ENCODE results near the gene LSAMP. TPM values are rescaled to one million over a fixed set of nuclear protein-coding genes. Genes with fewer than 3 reads are reported as not detected.

Gene LSAMP
- total RNA-seq, 1 donor from 2014 or later, result 3.9 TPM

DNA sequence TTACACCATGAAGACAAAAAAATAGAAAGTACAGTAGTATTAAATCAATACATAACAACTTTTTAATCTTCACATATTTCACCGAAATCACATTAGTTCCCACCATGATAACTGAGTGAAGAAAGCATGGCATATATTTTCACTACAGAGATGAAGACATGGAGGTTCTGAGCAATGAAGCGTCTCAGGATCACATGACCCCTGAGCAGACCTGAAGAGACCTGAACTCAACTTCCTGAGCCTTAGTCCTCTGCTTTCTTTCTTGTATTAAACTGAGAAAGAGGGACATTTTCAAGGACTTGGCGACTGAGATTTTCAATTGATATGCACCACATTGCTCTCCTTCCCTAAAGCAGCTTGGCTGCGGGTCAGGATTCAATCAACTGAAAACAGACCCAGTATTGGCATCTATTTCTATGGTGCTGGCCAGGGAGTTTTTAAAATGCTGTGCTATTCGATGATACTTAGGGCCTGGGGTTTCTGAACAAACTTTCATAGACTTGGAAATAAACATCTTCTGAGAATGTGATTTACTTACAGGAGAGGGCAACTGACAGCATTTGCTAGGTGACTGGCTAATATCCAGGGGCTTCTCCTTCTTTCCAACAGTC lies 165.1 kb downstream of the LSAMP start:
- H3K4me3 ChIP-seq, result no peak overlapping the region
- H3K4me1 ChIP-seq, result no peaks in the 10 kb centered on the region
- no peaks in the 10 kb centered on the region for H3K9me3 ChIP-seq

DNA sequence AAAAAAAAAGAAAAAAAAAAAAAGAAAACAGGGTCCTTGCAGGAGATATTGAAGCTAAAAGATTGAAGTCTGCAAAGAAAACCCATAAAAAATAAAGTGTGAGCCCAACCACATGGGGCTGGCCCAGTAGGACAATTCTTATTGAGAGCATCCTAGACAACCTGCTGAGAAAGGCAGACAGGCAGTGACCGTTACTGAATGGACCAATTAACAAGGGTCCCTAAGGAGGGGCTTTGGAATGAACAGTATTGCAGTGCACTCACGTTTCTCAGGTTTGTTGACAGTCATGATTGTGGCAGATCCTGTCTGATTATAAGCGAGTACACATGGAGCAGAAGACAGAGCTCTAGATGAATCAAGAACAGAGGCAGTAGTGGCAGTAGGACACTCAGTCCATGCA lies 168.6 kb downstream of the LSAMP start:
- DNase-seq (ENCODE audit: extremely low spot score in 2 of 2), result no peak
- no peaks in the 10 kb centered on the region for H3K27me3 ChIP-seq
- no peak overlapping the region for H3K4me3 ChIP-seq
- no peaks in the 10 kb centered on the region for H3K9me3 ChIP-seq
- H3K4me1 ChIP-seq, result no peaks in the 10 kb centered on the region
- H3K27ac ChIP-seq, result no peak overlapping the region
- no peaks in the 10 kb centered on the region for H3K36me3 ChIP-seq
- intact Hi-C loops (cut with DNase I), result no loop called here
- no peak for TF ChIP-seq POLR2AphosphoS5 (IDR thresholded peaks at IDR 0.05; ENCODE audit: insufficient read depth in 1 of 2, low read depth in 1 of 2)
- TF ChIP-seq, protein P1, sequence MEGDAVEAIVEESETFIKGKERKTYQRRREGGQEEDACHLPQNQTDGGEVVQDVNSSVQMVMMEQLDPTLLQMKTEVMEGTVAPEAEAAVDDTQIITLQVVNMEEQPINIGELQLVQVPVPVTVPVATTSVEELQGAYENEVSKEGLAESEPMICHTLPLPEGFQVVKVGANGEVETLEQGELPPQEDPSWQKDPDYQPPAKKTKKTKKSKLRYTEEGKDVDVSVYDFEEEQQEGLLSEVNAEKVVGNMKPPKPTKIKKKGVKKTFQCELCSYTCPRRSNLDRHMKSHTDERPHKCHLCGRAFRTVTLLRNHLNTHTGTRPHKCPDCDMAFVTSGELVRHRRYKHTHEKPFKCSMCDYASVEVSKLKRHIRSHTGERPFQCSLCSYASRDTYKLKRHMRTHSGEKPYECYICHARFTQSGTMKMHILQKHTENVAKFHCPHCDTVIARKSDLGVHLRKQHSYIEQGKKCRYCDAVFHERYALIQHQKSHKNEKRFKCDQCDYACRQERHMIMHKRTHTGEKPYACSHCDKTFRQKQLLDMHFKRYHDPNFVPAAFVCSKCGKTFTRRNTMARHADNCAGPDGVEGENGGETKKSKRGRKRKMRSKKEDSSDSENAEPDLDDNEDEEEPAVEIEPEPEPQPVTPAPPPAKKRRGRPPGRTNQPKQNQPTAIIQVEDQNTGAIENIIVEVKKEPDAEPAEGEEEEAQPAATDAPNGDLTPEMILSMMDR (IDR thresholded peaks at IDR 0.05), result no peak
- no peak for TF ChIP-seq POLR2A (IDR thresholded peaks at IDR 0.05)

More for the DNA sequence above, 165.1 kb downstream of the LSAMP start:
- no peaks in the 10 kb centered on the region for H3K27me3 ChIP-seq
- intact Hi-C loops (cut with DNase I), result no loop called here
- peak overlapping the region; percentile 22 for H3K27ac ChIP-seq
- no peaks in the 10 kb centered on the region for H3K36me3 ChIP-seq
- DNase-seq (ENCODE audit: extremely low spot score in 2 of 2), result no peak
- TF ChIP-seq POLR2AphosphoS5 (IDR thresholded peaks at IDR 0.05; ENCODE audit: insufficient read depth in 1 of 2, low read depth in 1 of 2), result no peak
- TF ChIP-seq, protein P1 (IDR thresholded peaks at IDR 0.05), result no peak
- TF ChIP-seq POLR2A (IDR thresholded peaks at IDR 0.05), result no peak

DNA sequence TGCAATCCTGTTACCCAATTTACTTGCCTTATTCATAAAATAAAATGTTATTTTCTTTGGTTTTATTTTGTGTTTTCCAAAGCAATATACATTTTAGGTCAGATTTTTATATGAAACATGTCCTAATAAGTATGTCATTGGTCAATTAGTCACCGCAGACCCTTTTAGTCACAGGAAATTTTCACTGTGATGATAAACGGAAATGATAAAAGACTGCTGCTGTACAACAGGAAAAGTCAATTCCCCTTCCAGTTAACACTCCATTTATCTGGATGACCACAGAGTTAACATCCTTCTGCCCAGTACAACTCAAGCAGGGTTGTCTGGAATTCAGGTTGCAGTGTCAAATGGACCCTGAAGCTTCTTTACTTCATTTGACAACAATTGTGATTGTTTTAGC lies 175.2 kb downstream of the LSAMP start:
- Histone ChIP-seq H3K36me3 (no peaks in the 10 kb centered on the region), H3K4me1 (no peaks in the 10 kb centered on the region), H3K27me3 (no peaks in the 10 kb centered on the region), H3K27ac (no peak overlapping the region), H3K9me3 (no peaks in the 10 kb centered on the region), H3K4me3 (no peak overlapping the region)
- DNase-seq (ENCODE audit: extremely low spot score in 2 of 2), result no peak
- no peak for TF ChIP-seq POLR2A (IDR thresholded peaks at IDR 0.05)
- TF ChIP-seq, protein P1 (IDR thresholded peaks at IDR 0.05), result no peak
- TF ChIP-seq POLR2AphosphoS5 (IDR thresholded peaks at IDR 0.05; ENCODE audit: insufficient read depth in 1 of 2, low read depth in 1 of 2), result no peak
- intact Hi-C loops (cut with DNase I), result no loop called here

DNA sequence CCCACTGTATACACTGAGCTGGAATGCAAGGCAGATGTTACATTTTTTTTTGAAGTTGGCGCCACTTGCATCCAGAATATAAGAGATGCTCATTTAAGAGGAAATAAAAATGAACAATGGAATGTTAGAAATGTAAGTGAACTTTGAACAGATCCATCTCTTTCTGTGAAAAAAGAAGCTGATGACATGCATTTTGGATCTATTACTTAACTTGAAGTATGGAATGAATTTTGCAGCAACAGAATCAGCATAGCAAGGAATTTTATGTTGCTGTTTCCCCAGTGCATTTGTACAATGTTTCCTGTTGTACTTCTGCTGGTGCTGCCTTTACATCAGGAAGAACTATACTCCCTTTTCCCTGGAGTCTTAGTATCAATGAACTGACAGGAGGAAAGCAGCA lies 178.2 kb downstream of the LSAMP start:
- no peaks in the 10 kb centered on the region for H3K4me1 ChIP-seq
- no peak for TF ChIP-seq POLR2AphosphoS5 (IDR thresholded peaks at IDR 0.05; ENCODE audit: insufficient read depth in 1 of 2, low read depth in 1 of 2)
- TF ChIP-seq POLR2A (IDR thresholded peaks at IDR 0.05), result no peak
- TF ChIP-seq, protein P1 (IDR thresholded peaks at IDR 0.05), result no peak
- intact Hi-C loops (cut with DNase I), result no loop called here

DNA sequence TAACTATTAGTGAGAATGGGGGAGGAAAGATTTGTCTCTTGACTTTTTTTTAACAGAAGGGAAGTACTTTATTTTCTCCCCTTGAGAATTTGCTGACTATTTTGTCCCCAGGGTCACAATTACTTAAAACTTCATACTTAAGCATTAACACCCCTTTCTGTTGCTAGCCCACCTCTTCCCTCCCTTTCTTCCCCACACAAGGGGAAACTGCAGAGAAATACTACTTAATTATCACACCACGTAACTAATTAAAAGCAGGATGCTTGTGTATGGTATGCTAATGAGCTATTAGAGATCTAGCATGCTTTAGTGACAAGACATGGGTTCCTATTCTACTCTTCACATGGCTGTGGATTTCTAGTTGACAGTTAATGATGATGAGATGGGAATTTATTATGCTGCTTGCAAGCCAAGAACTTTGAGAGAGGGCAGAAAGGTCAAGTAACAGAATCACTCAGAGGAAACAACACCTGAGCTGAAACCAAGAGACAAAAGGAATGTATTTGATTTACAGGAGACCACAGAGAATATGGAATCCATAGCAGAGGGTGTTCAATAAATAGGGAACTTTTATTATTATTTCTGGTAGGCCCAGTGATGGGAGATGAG lies 179.2 kb downstream of the LSAMP start:
- no peak for TF ChIP-seq POLR2A (IDR thresholded peaks at IDR 0.05)
- TF ChIP-seq, protein P1 (IDR thresholded peaks at IDR 0.05), result no peak
- H3K4me3 ChIP-seq, result no peak overlapping the region
- intact Hi-C loops (cut with DNase I), result no loop called here
- H3K27me3 ChIP-seq, result no peaks in the 10 kb centered on the region
- no peaks in the 10 kb centered on the region for H3K9me3 ChIP-seq
- no peaks in the 10 kb centered on the region for H3K36me3 ChIP-seq
- H3K4me1 ChIP-seq, result no peaks in the 10 kb centered on the region
- no peak overlapping the region for H3K27ac ChIP-seq
- no peak for DNase-seq (ENCODE audit: extremely low spot score in 2 of 2)

More for the DNA sequence above, 178.2 kb downstream of the LSAMP start:
- Histone ChIP-seq H3K36me3 (no peaks in the 10 kb centered on the region), H3K4me3 (no peak overlapping the region), H3K9me3 (no peaks in the 10 kb centered on the region), H3K27me3 (no peaks in the 10 kb centered on the region), H3K27ac (no peak overlapping the region)
- no peak for DNase-seq (ENCODE audit: extremely low spot score in 2 of 2)
